ENCODE data around the gene GPC5.

GPC5 gene

GRCh38 chr13:92317066-92317465 lies 918.6 kb downstream of the GPC5 start (continued):
- TF ChIP-seq ZNF416 (tag by site-specific recombination; IDR thresholded peaks at IDR 0.05) (no peak), SP2 (tag by site-specific recombination; IDR thresholded peaks at IDR 0.05) (no peak), ZNF184 (tag by site-specific recombination; IDR thresholded peaks at IDR 0.05) (no peak), ZNF266 (tag by site-specific recombination; IDR thresholded peaks at IDR 0.05; ENCODE audit: low read depth) (no peak), ZNF302 (tag by site-specific recombination; IDR thresholded peaks at IDR 0.05; ENCODE audit: low read depth) (no peak), GLIS2 (tag by site-specific recombination; IDR thresholded peaks at IDR 0.05) (no peak)
- TF ChIP-seq, protein P1, sequence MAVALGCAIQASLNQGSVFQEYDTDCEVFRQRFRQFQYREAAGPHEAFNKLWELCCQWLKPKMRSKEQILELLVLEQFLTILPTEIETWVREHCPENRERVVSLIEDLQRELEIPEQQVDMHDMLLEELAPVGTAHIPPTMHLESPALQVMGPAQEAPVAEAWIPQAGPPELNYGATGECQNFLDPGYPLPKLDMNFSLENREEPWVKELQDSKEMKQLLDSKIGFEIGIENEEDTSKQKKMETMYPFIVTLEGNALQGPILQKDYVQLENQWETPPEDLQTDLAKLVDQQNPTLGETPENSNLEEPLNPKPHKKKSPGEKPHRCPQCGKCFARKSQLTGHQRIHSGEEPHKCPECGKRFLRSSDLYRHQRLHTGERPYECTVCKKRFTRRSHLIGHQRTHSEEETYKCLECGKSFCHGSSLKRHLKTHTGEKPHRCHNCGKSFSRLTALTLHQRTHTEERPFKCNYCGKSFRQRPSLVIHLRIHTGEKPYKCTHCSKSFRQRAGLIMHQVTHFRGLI (tag by site-specific recombination; IDR thresholded peaks at IDR 0.05): no peak

DNA sequence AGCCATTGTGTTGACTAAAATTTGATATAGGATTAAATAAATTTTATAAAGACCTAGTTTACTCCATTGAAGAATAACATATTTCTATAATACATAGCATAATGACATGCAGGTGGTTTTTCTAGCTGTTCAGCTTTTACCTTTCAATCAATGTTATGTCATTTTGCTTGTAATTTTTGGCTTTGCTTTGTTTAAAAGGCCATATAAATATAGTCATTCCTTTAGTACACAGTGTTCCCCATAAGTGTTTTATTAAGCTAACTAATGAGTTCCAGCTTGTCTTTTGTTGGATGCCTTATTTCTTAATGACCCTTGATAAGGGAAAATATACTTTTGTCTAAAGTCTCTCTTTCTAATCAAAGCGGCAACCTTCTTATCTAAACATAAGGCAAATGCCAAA lies 921.9 kb downstream of the GPC5 start:
- no peak overlapping the region for H3K4me3 ChIP-seq (ENCODE audit: low read depth, low read length)
- H3K36me3 ChIP-seq (ENCODE audit: control insufficient read depth in 2 of 2, insufficient read depth in 1 of 2, low read length in 2 of 2): no peaks in the 10 kb centered on the region
- no peaks in the 10 kb centered on the region for H3K4me1 ChIP-seq (ENCODE audit: control insufficient read depth, insufficient read depth, low read length)
- ChIA-PET POLR2A (no interaction called here), CTCF (no interaction called here)
- no peaks in the 10 kb centered on the region for H3K9me3 ChIP-seq (ENCODE audit: control insufficient read depth, insufficient read depth, low read depth, low read length)
- no peak overlapping the region for H3K27ac ChIP-seq (ENCODE audit: extremely low read depth, low read depth, low read length)
- TF ChIP-seq ZNF629 (tag by site-specific recombination; IDR thresholded peaks at IDR 0.05): no peak
- TF ChIP-seq, protein P2, sequence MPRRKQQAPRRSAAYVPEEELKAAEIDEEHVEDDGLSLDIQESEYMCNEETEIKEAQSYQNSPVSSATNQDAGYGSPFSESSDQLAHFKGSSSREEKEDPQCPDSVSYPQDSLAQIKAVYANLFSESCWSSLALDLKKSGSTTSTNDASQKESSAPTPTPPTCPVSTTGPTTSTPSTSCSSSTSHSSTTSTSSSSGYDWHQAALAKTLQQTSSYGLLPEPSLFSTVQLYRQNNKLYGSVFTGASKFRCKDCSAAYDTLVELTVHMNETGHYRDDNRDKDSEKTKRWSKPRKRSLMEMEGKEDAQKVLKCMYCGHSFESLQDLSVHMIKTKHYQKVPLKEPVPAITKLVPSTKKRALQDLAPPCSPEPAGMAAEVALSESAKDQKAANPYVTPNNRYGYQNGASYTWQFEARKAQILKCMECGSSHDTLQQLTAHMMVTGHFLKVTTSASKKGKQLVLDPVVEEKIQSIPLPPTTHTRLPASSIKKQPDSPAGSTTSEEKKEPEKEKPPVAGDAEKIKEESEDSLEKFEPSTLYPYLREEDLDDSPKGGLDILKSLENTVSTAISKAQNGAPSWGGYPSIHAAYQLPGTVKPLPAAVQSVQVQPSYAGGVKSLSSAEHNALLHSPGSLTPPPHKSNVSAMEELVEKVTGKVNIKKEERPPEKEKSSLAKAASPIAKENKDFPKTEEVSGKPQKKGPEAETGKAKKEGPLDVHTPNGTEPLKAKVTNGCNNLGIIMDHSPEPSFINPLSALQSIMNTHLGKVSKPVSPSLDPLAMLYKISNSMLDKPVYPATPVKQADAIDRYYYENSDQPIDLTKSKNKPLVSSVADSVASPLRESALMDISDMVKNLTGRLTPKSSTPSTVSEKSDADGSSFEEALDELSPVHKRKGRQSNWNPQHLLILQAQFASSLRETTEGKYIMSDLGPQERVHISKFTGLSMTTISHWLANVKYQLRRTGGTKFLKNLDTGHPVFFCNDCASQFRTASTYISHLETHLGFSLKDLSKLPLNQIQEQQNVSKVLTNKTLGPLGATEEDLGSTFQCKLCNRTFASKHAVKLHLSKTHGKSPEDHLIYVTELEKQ (tag by site-specific recombination; IDR thresholded peaks at IDR 0.05; ENCODE audit: borderline replicate concordance): no peak
- no peak for TF ChIP-seq ZNF596 (tag by site-specific recombination; IDR thresholded peaks at IDR 0.05)
- no peak for TF ChIP-seq ZBTB48 (tag by site-specific recombination; IDR thresholded peaks at IDR 0.05)
- no peak for TF ChIP-seq ZNF837 (tag by site-specific recombination; IDR thresholded peaks at IDR 0.05)
- TF ChIP-seq ZNF157 (tag by site-specific recombination; IDR thresholded peaks at IDR 0.05): no peak
- no peak for TF ChIP-seq ZNF777 (tag by site-specific recombination; IDR thresholded peaks at IDR 0.05; ENCODE audit: borderline replicate concordance)
- TF ChIP-seq ZNF292 (tag by site-specific recombination; IDR thresholded peaks at IDR 0.05; ENCODE audit: borderline replicate concordance, low read depth): no peak
- TF ChIP-seq ZNF701 (tag by site-specific recombination; IDR thresholded peaks at IDR 0.05): no peak

DNA sequence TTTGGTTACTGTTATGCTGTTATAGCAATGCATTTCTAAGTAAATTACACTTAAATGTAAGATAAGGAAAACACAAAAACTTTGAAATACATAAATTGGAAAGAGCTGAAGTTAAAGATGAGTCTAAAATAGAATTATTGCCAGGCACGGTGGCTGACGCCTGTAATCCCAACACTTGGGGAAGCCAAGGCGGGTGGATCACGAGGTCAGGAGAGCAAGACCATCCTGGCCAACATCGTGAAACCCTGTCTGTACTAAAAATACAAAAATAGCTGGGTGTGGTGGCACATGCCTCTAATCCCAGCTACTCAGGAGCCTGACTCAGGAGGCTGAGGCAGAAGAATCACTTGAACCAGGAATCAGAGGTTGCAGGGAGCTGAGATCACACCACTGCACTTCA lies 922.8 kb downstream of the GPC5 start:
- Histone ChIP-seq H3K36me3 (ENCODE audit: control insufficient read depth in 2 of 2, insufficient read depth in 1 of 2, low read length in 2 of 2) (no peaks in the 10 kb centered on the region), H3K27ac (ENCODE audit: extremely low read depth, low read depth, low read length) (no peak overlapping the region), H3K4me3 (ENCODE audit: low read depth, low read length) (no peak overlapping the region), H3K4me1 (ENCODE audit: control insufficient read depth, insufficient read depth, low read length) (no peaks in the 10 kb centered on the region), H3K9me3 (ENCODE audit: control insufficient read depth, insufficient read depth, low read depth, low read length) (no peaks in the 10 kb centered on the region)
- ChIA-PET POLR2A (no interaction called here), CTCF (no interaction called here)
- TF ChIP-seq SETDB1 (IDR thresholded peaks at IDR 0.05; ENCODE audit: insufficient read length, low read length) (no peak), ZNF585B (tag by site-specific recombination; IDR thresholded peaks at IDR 0.05) (no peak), SP2 (tag by site-specific recombination; IDR thresholded peaks at IDR 0.05) (no peak), ZNF169 (tag by site-specific recombination; IDR thresholded peaks at IDR 0.05) (no peak), SP3 (tag by site-specific recombination; IDR thresholded peaks at IDR 0.05) (no peak), ZNF501 (tag by site-specific recombination; IDR thresholded peaks at IDR 0.05) (no peak), ZNF221 (tag by site-specific recombination; IDR thresholded peaks at IDR 0.05; ENCODE audit: borderline replicate concordance) (no peak), ZNF292 (tag by site-specific recombination; IDR thresholded peaks at IDR 0.05; ENCODE audit: borderline replicate concordance, low read depth) (no peak), ZNF670 (tag by site-specific recombination; IDR thresholded peaks at IDR 0.05; ENCODE audit: low read depth) (no peak), ZNF610 (tag by site-specific recombination; IDR thresholded peaks at IDR 0.05; ENCODE audit: borderline replicate concordance) (no peak), ZNF843 (tag by site-specific recombination; IDR thresholded peaks at IDR 0.05) (no peak), ZFHX2 (tag by site-specific recombination; conservative IDR thresholded peaks at IDR 0.05) (no peak), ZNF132 (tag by site-specific recombination; IDR thresholded peaks at IDR 0.05; ENCODE audit: borderline replicate concordance) (no peak)
- TF ChIP-seq, protein P3, sequence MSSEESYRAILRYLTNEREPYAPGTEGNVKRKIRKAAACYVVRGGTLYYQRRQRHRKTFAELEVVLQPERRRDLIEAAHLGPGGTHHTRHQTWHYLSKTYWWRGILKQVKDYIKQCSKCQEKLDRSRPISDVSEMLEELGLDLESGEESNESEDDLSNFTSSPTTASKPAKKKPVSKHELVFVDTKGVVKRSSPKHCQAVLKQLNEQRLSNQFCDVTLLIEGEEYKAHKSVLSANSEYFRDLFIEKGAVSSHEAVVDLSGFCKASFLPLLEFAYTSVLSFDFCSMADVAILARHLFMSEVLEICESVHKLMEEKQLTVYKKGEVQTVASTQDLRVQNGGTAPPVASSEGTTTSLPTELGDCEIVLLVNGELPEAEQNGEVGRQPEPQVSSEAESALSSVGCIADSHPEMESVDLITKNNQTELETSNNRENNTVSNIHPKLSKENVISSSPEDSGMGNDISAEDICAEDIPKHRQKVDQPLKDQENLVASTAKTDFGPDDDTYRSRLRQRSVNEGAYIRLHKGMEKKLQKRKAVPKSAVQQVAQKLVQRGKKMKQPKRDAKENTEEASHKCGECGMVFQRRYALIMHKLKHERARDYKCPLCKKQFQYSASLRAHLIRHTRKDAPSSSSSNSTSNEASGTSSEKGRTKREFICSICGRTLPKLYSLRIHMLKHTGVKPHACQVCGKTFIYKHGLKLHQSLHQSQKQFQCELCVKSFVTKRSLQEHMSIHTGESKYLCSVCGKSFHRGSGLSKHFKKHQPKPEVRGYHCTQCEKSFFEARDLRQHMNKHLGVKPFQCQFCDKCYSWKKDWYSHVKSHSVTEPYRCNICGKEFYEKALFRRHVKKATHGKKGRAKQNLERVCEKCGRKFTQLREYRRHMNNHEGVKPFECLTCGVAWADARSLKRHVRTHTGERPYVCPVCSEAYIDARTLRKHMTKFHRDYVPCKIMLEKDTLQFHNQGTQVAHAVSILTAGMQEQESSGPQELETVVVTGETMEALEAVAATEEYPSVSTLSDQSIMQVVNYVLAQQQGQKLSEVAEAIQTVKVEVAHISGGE (tag by site-specific recombination; conservative IDR thresholded peaks at IDR 0.05; ENCODE audit: low read depth): no peak

All from HEK293 (cell line).